Activated CD4-positive, alpha-beta T cell treated with anti-CD3 and anti-CD28 coated beads, Interleukin-2, Interleukin-6, amounts not matched to agents 100 ng/mL and 50 ng/mL, durations not matched to agents 16 hours and 8 hours (primary cell): Measurements from ENCODE around the gene CAPN14.

ENCODE experiments used
- DNase-seq: peaks from one replicate; pipeline ENCODE4 v3.0.0-alpha.2; 2020

CAPN14 gene

DNA sequence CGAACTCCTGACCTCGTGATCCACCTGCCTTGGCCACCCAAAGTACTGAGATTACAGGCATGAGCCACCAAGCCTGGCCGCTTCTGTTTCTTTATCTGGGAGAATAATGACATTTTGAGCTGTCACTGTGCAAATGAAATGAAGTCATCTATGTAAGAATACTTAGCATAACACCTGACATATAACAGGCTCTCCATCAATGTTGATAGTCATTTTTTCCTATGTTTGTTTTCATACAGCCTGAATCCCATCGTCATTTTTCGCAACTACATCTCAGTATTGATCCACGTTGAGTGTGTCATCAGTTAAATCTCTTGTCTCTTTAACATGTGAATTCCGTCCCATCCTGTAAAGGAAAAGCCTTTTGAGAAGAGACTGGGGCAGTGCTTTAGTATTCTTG lies 6.4 kb upstream of the CAPN14 start:
- DNase-seq, result no peak

- no peak for DNase-seq
Observed at GRCh38 chr2:31223026-31223425, 5.7 kb upstream of the CAPN14 start.

GRCh38 chr2:31222071-31222470 lies 4.8 kb upstream of the CAPN14 start:
- no peak for DNase-seq

- DNase-seq, result peak; percentile 62
Observed at GRCh38 chr2:31221544-31221943, 4.2 kb upstream of the CAPN14 start.

GRCh38 chr2:31219131-31219969 lies 2.0 kb upstream of the CAPN14 start:
- peak; percentile 39 for DNase-seq

DNA sequence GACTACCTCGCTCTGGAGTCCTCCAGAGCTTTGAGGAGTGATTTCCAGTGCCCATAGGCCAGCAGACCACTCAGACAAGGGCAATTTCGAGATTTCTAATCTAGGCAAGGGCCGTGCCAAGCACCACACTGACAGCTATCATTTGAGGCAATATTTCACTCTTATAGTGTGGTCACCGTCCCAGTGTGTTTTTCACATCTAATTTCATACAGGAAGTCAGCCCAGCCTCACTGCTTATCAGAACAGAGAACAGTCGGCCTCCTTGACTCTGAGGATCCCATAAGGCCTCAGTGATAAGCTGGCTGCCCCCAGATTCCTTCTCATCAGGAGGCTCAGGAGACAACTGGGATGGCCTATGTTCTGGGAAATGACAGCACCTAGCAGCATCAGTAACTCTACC lies 581 bp downstream of the CAPN14 start:
- DNase-seq, result peak; percentile 42

GRCh38 chr2:31214444-31214915 lies 2.8 kb downstream of the CAPN14 start:
- no peak for DNase-seq

- DNase-seq, result no peak
Observed at GRCh38 chr2:31213601-31214443, 3.5 kb downstream of the CAPN14 start.

DNA sequence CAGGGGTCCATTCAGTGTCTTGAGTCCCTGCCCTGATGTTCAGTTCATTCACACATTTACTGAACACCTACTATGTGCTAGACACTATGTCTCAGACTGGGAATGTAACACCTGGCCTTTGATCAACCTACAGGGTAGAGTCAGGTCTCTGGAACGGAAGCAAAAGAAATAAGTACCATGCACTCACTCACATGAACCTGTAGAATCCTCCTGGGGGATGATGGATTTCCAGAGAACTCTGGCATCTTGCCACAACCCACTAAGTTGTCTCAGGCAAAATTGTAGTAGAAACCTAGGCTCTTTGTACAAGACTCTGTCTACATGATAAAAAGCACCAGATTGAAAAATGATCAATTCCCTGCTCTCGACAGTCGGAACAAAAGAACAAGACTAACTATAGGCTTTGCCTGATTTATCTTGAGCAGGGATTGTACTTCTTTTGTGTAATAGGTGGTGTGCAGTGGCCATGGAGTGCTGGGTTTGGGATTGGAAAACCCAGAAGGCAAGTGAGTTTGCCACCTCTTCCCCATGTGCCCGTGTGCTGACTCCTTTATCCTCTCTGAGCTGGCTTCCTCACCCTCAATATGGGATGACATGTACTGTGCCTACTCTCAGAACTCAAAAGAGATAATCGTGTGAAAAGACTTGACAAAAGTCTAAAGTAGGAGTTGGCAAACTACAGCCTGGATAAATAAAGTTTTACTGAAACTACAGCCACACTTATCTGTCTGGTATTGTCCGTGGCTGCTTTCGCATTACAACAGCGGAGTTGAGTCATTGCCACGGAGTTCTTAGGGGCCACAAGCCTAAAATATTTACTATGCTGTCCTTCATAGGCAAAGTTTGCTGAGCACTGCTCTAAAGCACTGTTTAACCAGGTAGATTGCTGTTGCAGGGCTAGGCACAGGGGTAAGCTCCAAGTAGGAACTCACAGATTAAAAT lies 4.4 kb downstream of the CAPN14 start:
- no peak for DNase-seq

GRCh38 chr2:31208240-31208639 lies 9.1 kb downstream of the CAPN14 start:
- no peak for DNase-seq

DNA sequence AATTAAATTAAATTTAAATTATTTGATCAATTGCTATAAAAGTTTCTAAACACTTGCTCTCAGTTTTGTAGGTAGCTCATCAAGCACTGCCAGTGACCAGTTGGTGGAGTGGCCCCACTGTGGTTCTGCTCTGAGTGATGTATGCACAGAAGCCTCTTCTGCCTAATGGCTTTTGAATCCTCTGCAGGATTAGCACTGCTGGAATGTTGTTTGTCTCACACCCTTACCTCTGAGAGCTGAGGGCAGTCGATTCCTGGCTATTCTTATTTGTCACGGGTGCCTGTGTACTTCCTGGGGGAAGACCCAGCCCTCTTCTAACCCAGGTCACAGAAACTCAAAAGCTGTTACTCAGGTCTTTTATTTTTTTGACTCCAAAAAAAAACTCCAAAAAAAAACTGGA lies 9.5 kb downstream of the CAPN14 start:
- DNase-seq, result no peak

- DNase-seq, result no peak
Observed at GRCh38 chr2:31205613-31206012, 11.7 kb downstream of the CAPN14 start.

DNA sequence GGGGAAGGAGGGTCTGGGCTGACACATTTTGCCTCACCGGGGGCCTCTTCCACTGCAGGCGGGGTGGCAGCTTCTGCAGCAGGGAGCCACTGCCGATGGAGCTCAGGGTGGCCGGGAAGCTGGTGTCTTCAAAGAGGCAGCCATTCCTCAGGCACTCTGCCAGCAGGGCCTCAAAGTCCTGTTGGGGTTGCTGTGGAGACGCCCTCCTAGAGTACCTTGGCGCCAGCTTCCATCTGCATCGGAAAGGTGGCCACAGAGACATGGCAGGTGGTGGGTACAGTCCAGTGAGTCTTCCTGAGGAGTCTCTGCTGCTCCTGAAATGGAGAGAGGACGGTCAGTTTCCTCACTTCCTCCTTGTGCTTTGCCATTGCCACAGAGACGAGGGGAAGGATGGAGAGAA lies 12.1 kb downstream of the CAPN14 start:
- no peak for DNase-seq

GRCh38 chr2:31204783-31205182 lies 12.5 kb downstream of the CAPN14 start:
- DNase-seq, result no peak

GRCh38 chr2:31203916-31204315 lies 13.4 kb downstream of the CAPN14 start:
- no peak for DNase-seq

DNA sequence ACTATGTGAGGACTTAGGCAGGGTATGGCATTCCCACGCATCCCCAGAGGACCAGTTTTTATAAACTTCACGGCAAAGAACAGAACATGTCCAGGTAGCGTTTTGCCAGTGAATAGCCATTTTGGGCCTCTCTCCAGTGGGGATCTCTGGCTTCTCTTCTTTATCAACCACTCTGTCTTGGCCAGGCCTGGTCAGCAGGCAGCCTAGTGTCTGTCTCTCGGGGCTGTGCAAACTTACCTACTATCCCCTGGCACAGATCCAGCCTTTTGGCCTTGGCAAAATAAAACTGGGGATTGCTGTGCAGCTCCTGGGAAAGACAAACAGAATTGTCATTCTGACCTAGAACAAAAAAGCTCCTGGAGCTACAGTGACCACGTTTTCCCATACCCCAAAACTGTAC lies 14.5 kb downstream of the CAPN14 start:
- DNase-seq, result no peak

GRCh38 chr2:31202041-31202440 lies 15.3 kb downstream of the CAPN14 start:
- DNase-seq, result no peak

GRCh38 chr2:31200972-31201371 lies 16.3 kb downstream of the CAPN14 start:
- no peak for DNase-seq

DNA sequence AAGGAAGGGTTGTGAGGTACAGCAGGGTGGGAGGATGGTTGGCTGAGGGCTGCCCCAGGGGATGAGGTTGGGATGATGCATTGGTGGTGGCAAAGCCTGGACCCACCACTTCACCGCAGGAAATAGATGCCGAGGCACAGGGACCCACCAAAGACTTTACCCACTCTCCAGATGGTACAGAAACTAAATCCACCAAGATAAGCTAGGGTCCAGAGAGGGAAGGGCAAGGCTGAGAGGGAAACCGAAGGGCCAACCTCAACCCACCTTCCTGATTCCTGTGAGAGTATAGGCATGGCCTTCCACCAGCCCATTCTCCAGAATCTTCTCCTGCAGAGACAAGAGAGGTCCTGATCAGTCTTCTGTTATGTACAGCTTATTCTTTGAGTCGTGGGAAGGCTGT lies 18.1 kb downstream of the CAPN14 start:
- no peak for DNase-seq

GRCh38 chr2:31197669-31198068 lies 19.6 kb downstream of the CAPN14 start:
- no peak for DNase-seq

DNA sequence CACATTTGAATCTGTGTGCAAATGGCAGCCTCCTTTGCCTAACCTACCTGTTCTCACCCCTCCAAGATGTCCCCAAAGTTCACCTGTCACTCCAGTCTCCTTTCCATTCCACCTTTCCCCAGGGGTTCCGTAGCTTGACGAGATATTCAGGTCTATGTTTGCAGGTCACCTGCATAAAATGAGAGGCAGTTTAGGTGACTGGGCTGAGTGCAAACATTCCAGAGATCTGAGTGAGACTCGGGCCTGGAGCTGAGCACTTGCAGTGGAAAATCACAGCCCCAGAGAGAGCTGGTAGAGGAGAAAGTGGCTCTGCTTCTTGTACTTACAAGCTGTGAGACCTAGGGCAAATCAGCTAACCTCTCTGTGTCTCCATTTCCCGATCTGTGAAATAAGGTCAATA lies 20.1 kb downstream of the CAPN14 start:
- DNase-seq, result no peak

GRCh38 chr2:31196622-31197021 lies 20.7 kb downstream of the CAPN14 start:
- DNase-seq, result no peak

DNA sequence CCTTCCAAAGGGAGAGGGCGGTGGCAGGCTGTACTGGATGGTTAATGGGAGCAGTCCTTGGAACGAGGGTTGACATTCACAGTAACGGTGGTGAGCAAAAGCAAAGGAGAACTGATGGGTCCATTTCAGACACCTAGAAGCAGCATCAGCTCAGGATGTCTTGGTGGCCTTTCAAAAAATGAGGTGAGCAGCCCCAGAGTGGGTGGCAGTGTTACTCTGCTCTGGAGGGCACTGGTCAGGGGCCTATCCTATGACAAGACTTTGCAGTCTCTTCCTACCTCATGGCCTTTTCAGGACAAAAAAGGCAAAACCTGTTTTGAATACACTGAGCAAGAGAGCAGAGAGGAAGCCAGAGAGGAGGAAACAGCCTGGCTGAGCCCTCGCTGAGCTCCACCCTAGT lies 23.5 kb downstream of the CAPN14 start:
- no peak for DNase-seq
